ENCODE results near the gene ZNF74.
"Not testable (repeated sequence)": the region's sequence is repeated elsewhere in the genome, so short reads cannot be mapped to it uniquely, and the experiment has no call there.

ZNF74 gene

GRCh38 chr22:20450551-20450906, 56.6 kb downstream of the ZNF74 start:
- no peak for DNase-seq

- DNase-seq: not testable (repeated sequence)
These were observed 57.3 kb downstream of the ZNF74 start for GRCh38 chr22:20451129-20451778.

GRCh38 chr22:20451920-20452319, 58.0 kb downstream of the ZNF74 start:
- no peak for DNase-seq

GRCh38 chr22:20453222-20453621, 59.3 kb downstream of the ZNF74 start:
- no peak for DNase-seq

GRCh38 chr22:20455709-20456063, 61.7 kb downstream of the ZNF74 start:
- no peak for DNase-seq

- DNase-seq: peak; percentile 65
These were observed 62.2 kb downstream of the ZNF74 start for GRCh38 chr22:20456064-20456721.

GRCh38 chr22:20456722-20457076, 62.7 kb downstream of the ZNF74 start:
- DNase-seq: no peak

GRCh38 chr22:20457506-20458240, 63.7 kb downstream of the ZNF74 start:
- no peak for DNase-seq
